Effector memory CD4-positive, alpha-beta T cell (primary cell): ENCODE results near the gene LBH.

ENCODE experiments used
- DNase-seq, 3 donors: peaks; one replicate each; pipeline ENCODE4 v3.0.0-alpha.2; 2020
- H3K27ac ChIP-seq: 2 replicates; pipeline ENCODE4 v1.7.0; 2013; ENCODE audit warnings: mild to moderate bottlenecking, low read length, moderate library complexity; ENCODE audit not compliant: insufficient read depth, poor library complexity, severe bottlenecking
- H3K27me3 ChIP-seq: replicated peaks from 2 replicates; pipeline ENCODE4 v1.7.0; 2013; ENCODE audit warnings: mild to moderate bottlenecking, low read length; ENCODE audit not compliant: insufficient read depth, control insufficient read depth, poor library complexity, severe bottlenecking
- H3K36me3 ChIP-seq: 2 replicates; pipeline ENCODE4 v1.7.0; 2013; ENCODE audit warnings: mild to moderate bottlenecking, low read length, moderate library complexity; ENCODE audit not compliant: control insufficient read depth, insufficient read depth
- H3K4me1 ChIP-seq: 2 replicates; pipeline ENCODE4 v1.7.0; 2013; ENCODE audit warnings: low read length, mild to moderate bottlenecking; ENCODE audit not compliant: control insufficient read depth, insufficient read depth, poor library complexity, severe bottlenecking
- H3K4me3 ChIP-seq: 2 replicates; pipeline ENCODE4 v1.7.0; 2013; ENCODE audit warnings: low read length, low read depth, mild to moderate bottlenecking; ENCODE audit not compliant: insufficient read depth, poor library complexity, severe bottlenecking
- H3K9me3 ChIP-seq: 2 replicates; pipeline ENCODE4 v1.7.0; 2013; ENCODE audit warnings: mild to moderate bottlenecking, low read length, moderate library complexity; ENCODE audit not compliant: control insufficient read depth

LBH gene

GRCh38 chr2:30213907-30214463 lies 17.3 kb upstream of the LBH start:
- no peak for DNase-seq
- H3K36me3 ChIP-seq: no peaks in the 10 kb centered on the region
- no peak overlapping the region for H3K27ac ChIP-seq
- H3K4me3 ChIP-seq: no peak overlapping the region
- H3K4me1 ChIP-seq: peaks cover under 1% of the 10 kb centered on the region
- H3K9me3 ChIP-seq: no peaks in the 10 kb centered on the region
- no peaks in the 10 kb centered on the region for H3K27me3 ChIP-seq

GRCh38 chr2:30216157-30216556 lies 15.2 kb upstream of the LBH start:
- no peaks in the 10 kb centered on the region for H3K36me3 ChIP-seq
- no peak for DNase-seq

GRCh38 chr2:30217644-30218337 lies 13.5 kb upstream of the LBH start:
- Histone ChIP-seq H3K4me1 (peaks cover 8% of the 10 kb centered on the region), H3K9me3 (no peaks in the 10 kb centered on the region), H3K36me3 (no peaks in the 10 kb centered on the region), H3K27ac (no peak overlapping the region), H3K27me3 (no peaks in the 10 kb centered on the region), H3K4me3 (no peak overlapping the region)
- DNase-seq: no peak

More at GRCh38 chr2:30216157-30216556, 15.2 kb upstream of the LBH start:
- Histone ChIP-seq H3K4me3 (no peak overlapping the region), H3K4me1 (no peaks in the 10 kb centered on the region), H3K9me3 (no peaks in the 10 kb centered on the region), H3K27me3 (no peaks in the 10 kb centered on the region), H3K27ac (no peak overlapping the region)

GRCh38 chr2:30218338-30218713 lies 13.0 kb upstream of the LBH start:
- Histone ChIP-seq H3K9me3 (no peaks in the 10 kb centered on the region), H3K27me3 (no peaks in the 10 kb centered on the region), H3K4me1 (peaks cover 13% of the 10 kb centered on the region), H3K27ac (no peak overlapping the region), H3K36me3 (no peaks in the 10 kb centered on the region), H3K4me3 (no peak overlapping the region)
- no peak for DNase-seq

- DNase-seq: no peak
- H3K27me3 ChIP-seq: no peaks in the 10 kb centered on the region
- H3K36me3 ChIP-seq: no peaks in the 10 kb centered on the region
- H3K4me3 ChIP-seq: no peak overlapping the region
- no peaks in the 10 kb centered on the region for H3K9me3 ChIP-seq
- H3K4me1 ChIP-seq: peaks cover 18% of the 10 kb centered on the region
- no peak overlapping the region for H3K27ac ChIP-seq
Observed at GRCh38 chr2:30218814-30219213, 12.5 kb upstream of the LBH start.

- H3K4me1 ChIP-seq: peaks cover 30% of the 10 kb centered on the region
- no peak overlapping the region for H3K4me3 ChIP-seq
Observed at GRCh38 chr2:30219886-30220875, 11.2 kb upstream of the LBH start.

GRCh38 chr2:30221531-30221930 lies 9.8 kb upstream of the LBH start:
- Histone ChIP-seq H3K9me3 (no peaks in the 10 kb centered on the region), H3K36me3 (no peaks in the 10 kb centered on the region), H3K27me3 (no peaks in the 10 kb centered on the region), H3K4me3 (no peak overlapping the region), H3K27ac (no peak overlapping the region), H3K4me1 (peaks cover 39% of the 10 kb centered on the region)
- no peak for DNase-seq

More at GRCh38 chr2:30219886-30220875, 11.2 kb upstream of the LBH start:
- H3K9me3 ChIP-seq: no peaks in the 10 kb centered on the region
- H3K27ac ChIP-seq: no peak overlapping the region
- H3K36me3 ChIP-seq: no peaks in the 10 kb centered on the region
- no peaks in the 10 kb centered on the region for H3K27me3 ChIP-seq
- DNase-seq: no peak

- Histone ChIP-seq H3K9me3 (no peaks in the 10 kb centered on the region), H3K27ac (no peak overlapping the region), H3K4me3 (no peak overlapping the region), H3K27me3 (no peaks in the 10 kb centered on the region), H3K4me1 (peaks cover 43% of the 10 kb centered on the region), H3K36me3 (no peaks in the 10 kb centered on the region)
- DNase-seq: no peak
Observed at GRCh38 chr2:30222031-30222430, 9.3 kb upstream of the LBH start.

- Histone ChIP-seq H3K36me3 (no peaks in the 10 kb centered on the region), H3K27ac (peak overlapping the region; percentile 89), H3K4me1 (peaks cover 46% of the 10 kb centered on the region), H3K27me3 (no peaks in the 10 kb centered on the region), H3K4me3 (no peak overlapping the region), H3K9me3 (no peaks in the 10 kb centered on the region)
- DNase-seq: no peak
Observed at GRCh38 chr2:30222636-30223360, 8.5 kb upstream of the LBH start.
